ENCODE data around the gene PROK2.

- TF ChIP-seq CTCF (IDR thresholded peaks at IDR 0.05) (no peak), POLR2A (IDR thresholded peaks at IDR 0.05) (no peak)
Observed at GRCh38 chr3:71779674-71780377, 5.1 kb downstream of the PROK2 start.

Data from testis (tissue), 2 donors.